Measurements from ENCODE around the gene ATP6V0A1.
"Not testable (repeated sequence)": the region's sequence is repeated elsewhere in the genome, so short reads cannot be mapped to it uniquely, and the experiment has no call there.

The ATP6V0A1 gene

GRCh38 chr17:42547001-42547461, 88.4 kb downstream of the ATP6V0A1 start:
- H3K4me3 ChIP-seq (replicated peaks in 1 of 2; ENCODE audit: low read depth in 2 of 2, low read length in 2 of 2): no peak overlapping the region
- no peak for DNase-seq (ENCODE audit: low read depth in 2 of 2)
- no peak for TF ChIP-seq CTCF (IDR thresholded peaks at IDR 0.05; ENCODE audit: low read depth, low read length)

GRCh38 chr17:42547698-42548069, 89.0 kb downstream of the ATP6V0A1 start:
- H3K4me3 ChIP-seq (replicated peaks in 1 of 2; ENCODE audit: low read depth in 2 of 2, low read length in 2 of 2): no peak overlapping the region
- TF ChIP-seq CTCF (IDR thresholded peaks at IDR 0.05; ENCODE audit: low read depth, low read length): no peak
- DNase-seq (ENCODE audit: low read depth in 2 of 2): no peak

- peak; percentile 14 for TF ChIP-seq CTCF (IDR thresholded peaks at IDR 0.05; ENCODE audit: low read depth, low read length)
- peak overlapping the region; percentile 24 to 31 for H3K4me3 ChIP-seq (replicated peaks in 1 of 2; ENCODE audit: low read depth in 2 of 2, low read length in 2 of 2)
- peak; percentile 23 to 51 for DNase-seq (ENCODE audit: low read depth in 2 of 2)
Measured at GRCh38 chr17:42548070-42548837, 89.6 kb downstream of the ATP6V0A1 start.

- H3K4me3 ChIP-seq (replicated peaks in 1 of 2; ENCODE audit: low read depth in 2 of 2, low read length in 2 of 2): no peak overlapping the region
- no peak for TF ChIP-seq CTCF (IDR thresholded peaks at IDR 0.05; ENCODE audit: low read depth, low read length)
- no peak for DNase-seq (ENCODE audit: low read depth in 2 of 2)
Measured at GRCh38 chr17:42548993-42549755, 90.5 kb downstream of the ATP6V0A1 start.

GRCh38 chr17:42552736-42553135, 94.1 kb downstream of the ATP6V0A1 start, which contains the start of gene HSD17B1:
HSD17B1 (plus strand) TSS chr17:42552923; CDS start chr17:42552934, 11 bp downstream.
- not testable (repeated sequence) for DNase-seq (ENCODE audit: low read depth in 2 of 2)
- H3K4me3 ChIP-seq (replicated peaks in 1 of 2; ENCODE audit: low read depth in 2 of 2, low read length in 2 of 2): peak within 1 kb of the TSS; percentile 84 to 86

- H3K4me3 ChIP-seq (replicated peaks in 1 of 2; ENCODE audit: low read depth in 2 of 2, low read length in 2 of 2): peak overlapping the region; percentile 84 to 86
- peak; percentile 46 for TF ChIP-seq CTCF (IDR thresholded peaks at IDR 0.05; ENCODE audit: low read depth, low read length)
- peak; percentile 65 to 69 for DNase-seq (ENCODE audit: low read depth in 2 of 2)
Measured at GRCh38 chr17:42553161-42553818, 94.6 kb downstream of the ATP6V0A1 start.

- H3K4me3 ChIP-seq (replicated peaks in 1 of 2; ENCODE audit: low read depth in 2 of 2, low read length in 2 of 2): peak overlapping the region; percentile 84 to 86
- TF ChIP-seq CTCF (IDR thresholded peaks at IDR 0.05; ENCODE audit: low read depth, low read length): no peak
- DNase-seq (ENCODE audit: low read depth in 2 of 2): peak in 1 of 2 donors; percentile 26
Measured at GRCh38 chr17:42553866-42554249, 95.2 kb downstream of the ATP6V0A1 start.

Measured in cardiac fibroblast (primary cell).